SU-DHL-6 (cell line): Measurements from ENCODE around the gene NCAM2.

ENCODE experiments used
- H2AFZ ChIP-seq: fragments of 200-600 bp; sonication (generic); 2 replicates; pipeline ENCODE4 v1.6.1; 2014; ENCODE audit warnings: low read depth, mild to moderate bottlenecking, moderate library complexity, mixed read lengths, antibody characterized with exemption, low read length; ENCODE audit not compliant: severe bottlenecking
- H3F3A ChIP-seq: fragments of 200-600 bp; shearing (Covaris generic); 2 replicates; pipeline ENCODE4 v1.6.0; 2016; ENCODE audit warnings: antibody characterized with exemption, mild to moderate bottlenecking; ENCODE audit not compliant: insufficient read depth
- H3K27ac ChIP-seq: fragments of 200-600 bp; sonication (generic); 2 replicates; pipeline ENCODE4 v1.5.1; 2016; ENCODE audit warnings: low read depth, mild to moderate bottlenecking, low read length, moderate library complexity, mixed read lengths
- H3K27me3 ChIP-seq: fragments of 200-600 bp; sonication (generic), shearing (Covaris generic); 2 replicates; pipeline ENCODE4 v1.6.0; 2014; ENCODE audit warnings: mild to moderate bottlenecking, low read length
- H3K36me3 ChIP-seq: fragments of 200-600 bp; sonication (generic); 2 replicates; pipeline ENCODE4 v1.6.1; 2014; ENCODE audit warnings: mild to moderate bottlenecking, low read length, mixed read lengths
- H3K4me2 ChIP-seq: fragments of 300-600, 200-600 bp; shearing (Covaris generic), sonication (generic); 2 replicates; pipeline ENCODE4 v1.6.0; 2014; ENCODE audit warnings: low read length, low read depth, mild to moderate bottlenecking; ENCODE audit not compliant: poor library complexity, severe bottlenecking
- H3K4me3 ChIP-seq: fragments of 200-600 bp; sonication (generic); 2 replicates; pipeline ENCODE4 v1.5.1; 2014; ENCODE audit warnings: antibody characterized with exemption, low read length, mild to moderate bottlenecking, mixed read lengths; ENCODE audit not compliant: insufficient read depth, poor library complexity, severe bottlenecking
- H3K79me2 ChIP-seq: fragments of 200-600 bp; sonication (generic); 2 replicates; pipeline ENCODE4 v1.6.1; 2014; ENCODE audit warnings: mild to moderate bottlenecking, low read length, moderate library complexity; ENCODE audit not compliant: insufficient read depth
- H3K9ac ChIP-seq: fragments of 200-600 bp; sonication (generic); 2 replicates; pipeline ENCODE4 v1.7.0; 2014; ENCODE audit warnings: mild to moderate bottlenecking, low read length
- H3K9me2 ChIP-seq: fragments of 200-600 bp; sonication (generic); replicated peaks from 2 replicates; pipeline ENCODE4 v1.6.1; 2014; ENCODE audit warnings: low read length; ENCODE audit not compliant: insufficient read depth
- H3K9me3 ChIP-seq: fragments of 200-600 bp; sonication (generic); 2 replicates; pipeline ENCODE4 v1.6.1; 2014; ENCODE audit warnings: low read length, mixed read lengths; ENCODE audit not compliant: insufficient read depth
- H4K20me1 ChIP-seq: fragments of 200-600 bp; sonication (generic); 2 replicates; pipeline ENCODE4 v1.6.1; 2014; ENCODE audit warnings: low read depth, mild to moderate bottlenecking, antibody characterized with exemption, low read length, moderate library complexity, mixed read lengths
- CTCF ChIP-seq: fragments of 200-600 bp; sonication (generic); IDR thresholded peaks from one replicate; pipeline ENCODE4 v1.5.1; 2017; ENCODE audit warnings: antibody characterized with exemption, mild to moderate bottlenecking, low read length, moderate library complexity; ENCODE audit not compliant: insufficient read depth, poor library complexity, severe bottlenecking
- EZH2phosphoT487 ChIP-seq: fragments of 200-600 bp; sonication (generic), shearing (Covaris generic); conservative IDR thresholded peaks from 2 replicates; pipeline ENCODE4 v1.6.1; 2018; ENCODE audit warnings: mild to moderate bottlenecking, antibody characterized with exemption, low read length, moderate library complexity, mixed read lengths

Gene NCAM2

DNA sequence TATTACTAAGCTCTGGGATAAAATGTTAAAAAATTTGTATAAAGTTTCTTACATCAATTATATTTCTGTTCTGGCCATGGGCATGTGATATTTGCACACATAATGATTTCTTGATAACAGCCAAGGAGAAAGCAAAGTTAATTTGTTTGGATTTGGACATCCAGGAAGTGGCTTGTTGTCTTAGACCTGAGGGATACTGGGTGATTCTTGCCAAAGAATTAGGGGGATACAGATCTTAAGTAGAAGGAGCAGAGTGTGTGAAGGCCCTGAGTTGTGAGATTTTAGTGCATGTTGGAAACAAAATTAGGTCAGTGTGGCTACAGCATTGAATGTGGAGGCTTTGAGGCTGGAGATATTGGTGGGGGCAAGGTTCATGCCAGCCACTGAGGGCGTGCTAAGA is 65.6 kb downstream of the NCAM2 start:
- H4K20me1 ChIP-seq, result no peaks in the 10 kb centered on the region
- peak overlapping the region; percentile 82 for H2AFZ ChIP-seq
- H3F3A ChIP-seq, result no peaks in the 10 kb centered on the region
- H3K9me2 ChIP-seq, result no peaks in the 10 kb centered on the region
- H3K27me3 ChIP-seq, result no peaks in the 10 kb centered on the region
- H3K9ac ChIP-seq, result no peak overlapping the region
- H3K27ac ChIP-seq, result no peak overlapping the region
- H3K4me3 ChIP-seq, result no peak overlapping the region
- H3K36me3 ChIP-seq, result no peaks in the 10 kb centered on the region
- no peak overlapping the region for H3K4me2 ChIP-seq
- TF ChIP-seq EZH2phosphoT487, result no peak
- TF ChIP-seq CTCF, result no peak
- no peaks in the 10 kb centered on the region for H3K79me2 ChIP-seq
- no peaks in the 10 kb centered on the region for H3K9me3 ChIP-seq

DNA sequence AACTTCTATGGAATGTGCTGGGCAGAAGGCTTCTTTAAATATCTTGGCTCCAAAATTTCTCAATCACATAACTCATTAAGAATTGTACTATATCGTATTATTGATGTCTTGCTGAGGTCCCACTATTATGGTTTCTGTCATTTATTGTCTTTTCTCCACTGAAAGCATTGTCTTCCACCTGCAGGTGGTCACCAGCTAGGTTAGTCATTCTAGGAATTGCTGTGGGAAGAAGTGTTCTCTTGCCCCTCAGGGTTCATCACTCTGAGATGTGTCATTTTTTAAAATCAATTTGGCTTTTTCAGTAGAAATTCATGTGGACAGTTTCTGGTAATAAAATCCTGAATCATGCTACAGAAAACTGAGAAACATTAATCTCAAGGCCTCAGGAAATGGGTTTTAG is 66.1 kb downstream of the NCAM2 start:
- H3K9me3 ChIP-seq, result no peaks in the 10 kb centered on the region
- TF ChIP-seq CTCF (no peak), EZH2phosphoT487 (no peak)
- peak overlapping the region; percentile 82 for H2AFZ ChIP-seq
- H3K9me2 ChIP-seq, result no peaks in the 10 kb centered on the region
- H3K4me3 ChIP-seq, result no peak overlapping the region
- H3K4me2 ChIP-seq, result no peak overlapping the region
- no peaks in the 10 kb centered on the region for H3K79me2 ChIP-seq
- no peak overlapping the region for H3K9ac ChIP-seq
- no peaks in the 10 kb centered on the region for H3K27me3 ChIP-seq
- H3F3A ChIP-seq, result no peaks in the 10 kb centered on the region
- H3K36me3 ChIP-seq, result no peaks in the 10 kb centered on the region
- H3K27ac ChIP-seq, result no peak overlapping the region
- no peaks in the 10 kb centered on the region for H4K20me1 ChIP-seq

- Histone ChIP-seq H3K4me3 (no peak overlapping the region), H3K9me3 (no peaks in the 10 kb centered on the region), H3K27ac (no peak overlapping the region), H3K4me2 (no peak overlapping the region), H3K9ac (no peak overlapping the region), H3K9me2 (no peaks in the 10 kb centered on the region), H3K79me2 (no peaks in the 10 kb centered on the region), H3F3A (no peaks in the 10 kb centered on the region), H2AFZ (no peak overlapping the region), H3K27me3 (no peaks in the 10 kb centered on the region), H4K20me1 (no peaks in the 10 kb centered on the region), H3K36me3 (no peaks in the 10 kb centered on the region)
- TF ChIP-seq CTCF (no peak), EZH2phosphoT487 (no peak)
These were observed 69.2 kb downstream of the NCAM2 start for GRCh38 chr21:21067375-21067774.

DNA sequence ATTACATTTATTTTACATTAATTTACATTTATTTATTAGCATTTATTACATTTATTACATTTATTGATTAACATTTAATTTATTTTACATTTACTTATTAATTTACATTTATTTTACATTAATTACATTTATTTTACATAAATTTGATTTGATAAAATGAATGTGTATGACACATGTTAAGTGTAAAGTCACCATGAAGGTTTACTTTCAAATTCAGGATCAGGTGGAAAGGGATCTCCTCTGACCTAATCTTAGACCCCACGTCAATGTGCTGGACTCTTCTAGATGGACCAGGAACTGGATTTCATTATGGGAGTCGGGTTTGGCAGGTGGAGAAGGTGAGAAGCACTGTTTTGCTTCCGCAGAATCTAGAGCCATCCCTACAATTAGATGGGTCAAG is 76.1 kb downstream of the NCAM2 start:
- Histone ChIP-seq H3K9ac (no peak overlapping the region), H3K4me3 (no peak overlapping the region)
- TF ChIP-seq CTCF, result no peak
- no peak for TF ChIP-seq EZH2phosphoT487

More for the DNA sequence above, 76.1 kb downstream of the NCAM2 start:
- H3K27me3 ChIP-seq, result no peaks in the 10 kb centered on the region
- H3K36me3 ChIP-seq, result no peaks in the 10 kb centered on the region
- H3K9me3 ChIP-seq, result no peaks in the 10 kb centered on the region
- H3F3A ChIP-seq, result no peaks in the 10 kb centered on the region
- H3K4me2 ChIP-seq, result no peak overlapping the region
- H2AFZ ChIP-seq, result no peak overlapping the region
- no peak overlapping the region for H3K27ac ChIP-seq
- no peaks in the 10 kb centered on the region for H3K9me2 ChIP-seq
- H3K79me2 ChIP-seq, result no peaks in the 10 kb centered on the region
- no peaks in the 10 kb centered on the region for H4K20me1 ChIP-seq
